A673 (cell line): Measurements from ENCODE around the gene ARSG.

Experiments used
- EZH2 ChIP-seq: fragments of 200-600 bp; sonication (generic); IDR thresholded peaks from 2 replicates; pipeline ENCODE4 v1.6.1; 2017; ENCODE audit warnings: borderline replicate concordance, low read depth, mild to moderate bottlenecking, mixed read lengths, antibody characterized with exemption, low read length; ENCODE audit not compliant: poor library complexity, severe bottlenecking
- TF ChIP-seq, protein P1 (sequence below): fragments of 300-800, 200-600 bp; sonication (generic); conservative IDR thresholded peaks from 2 replicates; pipeline ENCODE4 v1.5.1; 2017; ENCODE audit warnings: low read depth, mild to moderate bottlenecking, antibody characterized with exemption, low read length, moderate library complexity, mixed read lengths

GRCh38 chr17:68294617-68295016 is 3.3 kb downstream of the ARSG start:
- TF ChIP-seq, protein P1, sequence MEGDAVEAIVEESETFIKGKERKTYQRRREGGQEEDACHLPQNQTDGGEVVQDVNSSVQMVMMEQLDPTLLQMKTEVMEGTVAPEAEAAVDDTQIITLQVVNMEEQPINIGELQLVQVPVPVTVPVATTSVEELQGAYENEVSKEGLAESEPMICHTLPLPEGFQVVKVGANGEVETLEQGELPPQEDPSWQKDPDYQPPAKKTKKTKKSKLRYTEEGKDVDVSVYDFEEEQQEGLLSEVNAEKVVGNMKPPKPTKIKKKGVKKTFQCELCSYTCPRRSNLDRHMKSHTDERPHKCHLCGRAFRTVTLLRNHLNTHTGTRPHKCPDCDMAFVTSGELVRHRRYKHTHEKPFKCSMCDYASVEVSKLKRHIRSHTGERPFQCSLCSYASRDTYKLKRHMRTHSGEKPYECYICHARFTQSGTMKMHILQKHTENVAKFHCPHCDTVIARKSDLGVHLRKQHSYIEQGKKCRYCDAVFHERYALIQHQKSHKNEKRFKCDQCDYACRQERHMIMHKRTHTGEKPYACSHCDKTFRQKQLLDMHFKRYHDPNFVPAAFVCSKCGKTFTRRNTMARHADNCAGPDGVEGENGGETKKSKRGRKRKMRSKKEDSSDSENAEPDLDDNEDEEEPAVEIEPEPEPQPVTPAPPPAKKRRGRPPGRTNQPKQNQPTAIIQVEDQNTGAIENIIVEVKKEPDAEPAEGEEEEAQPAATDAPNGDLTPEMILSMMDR = no peak
- TF ChIP-seq EZH2 = no peak
